PC-3 (cell line): ENCODE results near the gene IL31RA.

Source experiments
- EZH2 ChIP-seq: fragments of 300-600 bp; sonication (generic); IDR thresholded peaks from one replicate; pipeline ENCODE4 v1.6.1; 2017; ENCODE audit warnings: antibody characterized with exemption, mild to moderate bottlenecking, low read length; ENCODE audit not compliant: unreplicated experiment
- EZH2phosphoT487 ChIP-seq: fragments of 300-600 bp; sonication (generic); IDR thresholded peaks from 2 replicates; pipeline ENCODE4 v1.6.1; 2018; ENCODE audit warnings: mild to moderate bottlenecking, antibody characterized with exemption, low read length, borderline replicate concordance

- TF ChIP-seq EZH2 (no peak), EZH2phosphoT487 (no peak)
These were observed 15.0 kb upstream of the IL31RA start for GRCh38 chr5:55836191-55836590.
